Thyroid gland (tissue), 4 donors: Measurements from ENCODE around the gene SSPN. TPM values are rescaled to one million over a fixed set of nuclear protein-coding genes. Genes with fewer than 3 reads are reported as not detected.
A peak's percentile ranks its signal among the peaks of the same experiment; 100 is the strongest.

Source experiments
- DNase-seq, 2 donors: peaks; one replicate each; pipeline ENCODE4 v3.0.0-alpha.2; 2019
- H3K27ac ChIP-seq, 3 donors: fragments of 200-600 bp; sonication (generic); 1 replicate in 2 of 3; 2 replicates in 1 of 3; pipeline ENCODE4 v1.5.1; 2016 to 2019; ENCODE audit warnings: mild to moderate bottlenecking in 1 of 3, moderate library complexity in 1 of 3
- H3K27me3 ChIP-seq: fragments of 200-600 bp; sonication (generic); one replicate; pipeline ENCODE4 v1.5.1; 2019
- H3K36me3 ChIP-seq, 2 donors: fragments of 200-600 bp; sonication (generic); one replicate each; pipeline ENCODE4 v1.5.1; 2016 to 2019
- H3K4me1 ChIP-seq, 2 donors: fragments of 200-600 bp; sonication (generic); one replicate each; pipeline ENCODE4 v1.5.1; 2017 to 2019
- H3K4me3 ChIP-seq, 3 donors: fragments of 200-600 bp; sonication (generic); replicated peaks in 1 of 3; 1 replicate in 2 of 3; 2 replicates in 1 of 3; pipeline ENCODE4 v1.5.1; 2016; ENCODE audit warnings: mild to moderate bottlenecking in 1 of 3
- H3K9me3 ChIP-seq: fragments of 200-600 bp; sonication (generic); one replicate; pipeline ENCODE4 v1.5.1; 2017
- POLR2A ChIP-seq, 2 donors: fragments of 450-650 bp; IDR thresholded peaks; one replicate each; pipeline ENCODE4 v1.6.1; 2017; ENCODE audit warnings: antibody characterized with exemption in 2 of 2, mild to moderate bottlenecking in 2 of 2, moderate library complexity in 1 of 2
- WGBS, 2 donors: methylation state at CpG; one replicate each; pipeline ENCODE4 v1.1.5; 2017; 5-methylcytosine and 5-hydroxymethylcytosine counted together
- intact Hi-C: fragments of 100-400 bp; cut with DNase I; formaldehyde crosslinking; loops from one replicate; pipeline ENCODE4 v1.15.1; 2023
- total RNA-seq, 4 donors: library from RNA; depleted of rRNA; stranded (reverse); fragments of >200 nt; gene quantifications; one replicate each; pipeline ENCODE4 v1.2.3, GENCODE V29; 2016
- TF ChIP-seq, protein P1 (sequence below), 6 experiments: fragments of 200-600 bp in 3 of 6; fragments of 450-650 bp in 3 of 6; sonication (generic) in 3 of 6; IDR thresholded peaks; one replicate each; pipeline ENCODE4 v1.5.1; 2016 to 2019; ENCODE audit warnings: antibody characterized with exemption in 6 of 6, mild to moderate bottlenecking in 2 of 6, inconsistent platforms in 1 of 6, moderate library complexity in 1 of 6

SSPN gene
- total RNA-seq, 4 donors from 2014 or later, result 20.1 to 25.0 (median 22.2) TPM

DNA sequence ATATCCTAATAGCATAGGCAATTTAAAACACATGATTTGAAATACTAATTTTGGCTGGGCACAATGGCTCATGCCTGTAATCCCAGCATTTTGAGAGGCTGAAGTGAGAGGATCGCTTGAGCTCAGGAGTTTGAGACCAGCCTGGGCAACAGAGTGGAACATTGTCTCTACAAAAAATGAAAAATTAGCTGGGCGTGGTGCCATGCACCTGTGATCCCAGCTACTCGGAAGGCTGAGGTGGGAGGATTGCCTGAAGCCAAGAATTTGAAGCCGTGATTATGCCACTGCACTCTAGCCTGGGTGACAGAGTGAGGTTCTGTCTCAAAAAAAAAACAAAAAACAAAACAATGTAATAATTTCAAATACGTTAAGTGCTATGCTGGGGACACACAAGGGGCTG, 83.3 kb downstream of the SSPN start:
- no peaks in the 10 kb centered on the region for H3K27me3 ChIP-seq
- no peak for TF ChIP-seq POLR2A (IDR thresholded peaks at IDR 0.05)
- TF ChIP-seq, protein P1, sequence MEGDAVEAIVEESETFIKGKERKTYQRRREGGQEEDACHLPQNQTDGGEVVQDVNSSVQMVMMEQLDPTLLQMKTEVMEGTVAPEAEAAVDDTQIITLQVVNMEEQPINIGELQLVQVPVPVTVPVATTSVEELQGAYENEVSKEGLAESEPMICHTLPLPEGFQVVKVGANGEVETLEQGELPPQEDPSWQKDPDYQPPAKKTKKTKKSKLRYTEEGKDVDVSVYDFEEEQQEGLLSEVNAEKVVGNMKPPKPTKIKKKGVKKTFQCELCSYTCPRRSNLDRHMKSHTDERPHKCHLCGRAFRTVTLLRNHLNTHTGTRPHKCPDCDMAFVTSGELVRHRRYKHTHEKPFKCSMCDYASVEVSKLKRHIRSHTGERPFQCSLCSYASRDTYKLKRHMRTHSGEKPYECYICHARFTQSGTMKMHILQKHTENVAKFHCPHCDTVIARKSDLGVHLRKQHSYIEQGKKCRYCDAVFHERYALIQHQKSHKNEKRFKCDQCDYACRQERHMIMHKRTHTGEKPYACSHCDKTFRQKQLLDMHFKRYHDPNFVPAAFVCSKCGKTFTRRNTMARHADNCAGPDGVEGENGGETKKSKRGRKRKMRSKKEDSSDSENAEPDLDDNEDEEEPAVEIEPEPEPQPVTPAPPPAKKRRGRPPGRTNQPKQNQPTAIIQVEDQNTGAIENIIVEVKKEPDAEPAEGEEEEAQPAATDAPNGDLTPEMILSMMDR (IDR thresholded peaks at IDR 0.05), result no peak
- peak in 1 of 2 donors; percentile 45 for DNase-seq
- no peak overlapping the region for H3K4me3 ChIP-seq
- H3K27ac ChIP-seq, result peak overlapping the region in 2 of 3 donors; percentile 0 to 20
- 66 to 71% methylated on average over 5 of the region's 5 CpGs for whole genome bisulfite sequencing, 2 donors
- H3K9me3 ChIP-seq, result no peaks in the 10 kb centered on the region
- H3K36me3 ChIP-seq, result no peaks in the 10 kb centered on the region
- intact Hi-C loops, result no loop called here
- H3K4me1 ChIP-seq, result peaks cover 20 to 60% of the 10 kb centered on the region in 2 donors

DNA sequence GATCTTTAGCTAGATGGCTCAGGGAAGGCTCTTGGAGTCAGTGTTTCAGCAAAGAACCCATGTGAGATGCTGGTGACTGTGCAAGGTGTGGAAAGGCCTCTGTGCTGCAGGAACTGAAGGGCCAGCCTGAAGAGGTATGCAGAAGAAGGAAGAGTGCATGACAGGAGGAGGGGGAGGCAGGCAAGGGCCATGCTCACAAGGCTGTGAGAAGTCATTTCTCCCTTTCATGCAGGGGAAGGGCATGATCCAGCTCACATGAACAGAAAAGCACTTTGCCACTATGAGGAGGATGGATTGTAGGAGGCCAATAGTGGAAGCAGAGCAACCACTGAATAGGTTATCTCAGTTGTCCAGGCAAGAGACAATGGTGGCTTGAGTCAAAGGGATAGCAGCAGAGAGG, 83.7 kb downstream of the SSPN start:
- peak overlapping the region in 2 of 3 donors; percentile 0 to 20 for H3K27ac ChIP-seq
- H3K4me1 ChIP-seq, result peaks cover 15 to 56% of the 10 kb centered on the region in 2 donors
- intact Hi-C loops, result no loop called here
- H3K27me3 ChIP-seq, result no peaks in the 10 kb centered on the region
- TF ChIP-seq, protein P1 (IDR thresholded peaks at IDR 0.05), result no peak
- TF ChIP-seq POLR2A (IDR thresholded peaks at IDR 0.05), result no peak
- peak in 1 of 2 donors; percentile 21 for DNase-seq
- no peaks in the 10 kb centered on the region for H3K36me3 ChIP-seq
- no peak overlapping the region for H3K4me3 ChIP-seq
- H3K9me3 ChIP-seq, result no peaks in the 10 kb centered on the region

DNA sequence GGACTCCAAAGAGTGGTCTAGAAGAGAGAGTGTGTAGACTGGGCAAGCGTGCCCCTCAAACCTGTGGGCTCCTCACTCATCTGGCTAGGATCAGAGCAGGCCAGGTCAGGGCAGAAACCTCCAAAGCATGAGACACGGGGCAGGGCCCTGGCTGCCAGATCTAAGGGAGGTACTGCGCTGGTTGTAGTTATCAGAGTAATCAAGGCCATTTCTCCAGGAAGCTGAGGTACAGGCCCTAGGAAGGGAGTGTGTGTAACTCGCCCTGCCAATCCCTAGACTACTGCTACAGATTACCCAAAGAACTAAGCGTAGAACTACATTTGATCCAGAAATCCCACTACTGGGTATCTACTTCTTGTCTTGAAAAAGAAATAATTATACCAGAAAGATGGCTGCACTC, 84.5 kb downstream of the SSPN start:
- 90 to 92% methylated on average over 5 of the region's 5 CpGs for WGBS, 2 donors
- no peak overlapping the region for H3K27ac ChIP-seq
- DNase-seq, result no peak
- no peaks in the 10 kb centered on the region for H3K9me3 ChIP-seq
- H3K4me1 ChIP-seq, result peaks cover 7 to 48% of the 10 kb centered on the region in 2 donors
- no peaks in the 10 kb centered on the region for H3K36me3 ChIP-seq
- no peaks in the 10 kb centered on the region for H3K27me3 ChIP-seq
- TF ChIP-seq, protein P1 (IDR thresholded peaks at IDR 0.05), result no peak
- TF ChIP-seq POLR2A (IDR thresholded peaks at IDR 0.05), result no peak
- intact Hi-C loops, result no loop called here
- H3K4me3 ChIP-seq, result no peak overlapping the region

DNA sequence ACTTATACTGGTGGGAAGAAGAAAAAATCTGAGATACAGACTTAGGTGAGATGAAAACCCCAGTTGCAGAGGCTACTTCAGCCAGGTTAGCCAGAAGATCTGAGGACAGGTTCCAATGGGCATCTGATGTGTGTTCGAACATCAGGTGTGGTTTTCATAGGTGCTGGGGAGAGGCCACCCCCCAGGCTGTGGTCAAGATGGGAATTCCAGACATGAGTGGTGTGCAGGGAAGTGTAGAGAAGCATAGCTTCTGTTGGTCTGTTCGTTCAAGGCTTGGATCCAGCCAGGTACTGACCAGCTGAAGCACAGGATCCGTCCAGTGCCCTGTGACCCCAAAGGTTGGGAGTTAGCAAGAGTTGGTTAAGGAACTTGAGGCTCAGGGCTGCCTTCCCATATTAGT, 85.5 kb downstream of the SSPN start:
- no peak for TF ChIP-seq POLR2A (IDR thresholded peaks at IDR 0.05)
- TF ChIP-seq, protein P1 (IDR thresholded peaks at IDR 0.05), result no peak
- H3K4me3 ChIP-seq, result no peak overlapping the region
- H3K27ac ChIP-seq, result peak overlapping the region in 1 of 3 donors; percentile 39
- H3K27me3 ChIP-seq, result no peaks in the 10 kb centered on the region
- no peaks in the 10 kb centered on the region for H3K9me3 ChIP-seq
- WGBS, 2 donors, result 40 to 48% methylated on average over 3 of the region's 3 CpGs
- DNase-seq, result peak; percentile 57 to 70
- H3K36me3 ChIP-seq, result no peaks in the 10 kb centered on the region
- H3K4me1 ChIP-seq, result peaks cover 1 to 38% of the 10 kb centered on the region in 2 donors
- intact Hi-C loops, result no loop called here

DNA sequence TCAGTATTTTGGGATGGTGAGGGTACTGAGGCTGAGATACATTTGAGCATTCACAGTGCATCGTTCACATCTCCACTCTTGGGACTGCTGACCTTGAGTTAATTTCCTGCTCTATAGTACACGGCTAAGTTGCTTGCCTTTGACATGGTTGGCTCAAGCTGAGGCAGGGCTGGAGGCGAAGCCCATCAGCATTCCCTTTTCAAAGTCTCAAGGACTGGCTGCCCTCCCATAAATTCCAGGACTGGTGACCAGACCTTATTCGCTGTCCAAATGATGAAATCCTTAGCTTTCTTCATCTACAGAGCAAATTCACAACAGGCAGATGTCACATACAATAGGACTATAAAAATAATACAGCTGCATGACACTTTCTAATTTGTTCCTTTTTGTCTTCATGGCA, 85.9 kb downstream of the SSPN start:
- no peak overlapping the region for H3K4me3 ChIP-seq
- peaks cover 0 to 34% of the 10 kb centered on the region in 2 donors for H3K4me1 ChIP-seq
- no peaks in the 10 kb centered on the region for H3K36me3 ChIP-seq
- intact Hi-C loops, result no loop called here
- DNase-seq, result no peak
- peak overlapping the region in 1 of 3 donors; percentile 39 for H3K27ac ChIP-seq
- TF ChIP-seq, protein P1 (IDR thresholded peaks at IDR 0.05), result no peak
- no peak for TF ChIP-seq POLR2A (IDR thresholded peaks at IDR 0.05)
- H3K9me3 ChIP-seq, result no peaks in the 10 kb centered on the region
- H3K27me3 ChIP-seq, result no peaks in the 10 kb centered on the region
- WGBS, 2 donors, result 62 to 76% methylated on average over 4 of the region's 4 CpGs
